Measurements from ENCODE around the gene GNAI2.
"Not testable (repeated sequence)": the region's sequence is repeated elsewhere in the genome, so short reads cannot be mapped to it uniquely, and the experiment has no call there.

The GNAI2 gene

DNA sequence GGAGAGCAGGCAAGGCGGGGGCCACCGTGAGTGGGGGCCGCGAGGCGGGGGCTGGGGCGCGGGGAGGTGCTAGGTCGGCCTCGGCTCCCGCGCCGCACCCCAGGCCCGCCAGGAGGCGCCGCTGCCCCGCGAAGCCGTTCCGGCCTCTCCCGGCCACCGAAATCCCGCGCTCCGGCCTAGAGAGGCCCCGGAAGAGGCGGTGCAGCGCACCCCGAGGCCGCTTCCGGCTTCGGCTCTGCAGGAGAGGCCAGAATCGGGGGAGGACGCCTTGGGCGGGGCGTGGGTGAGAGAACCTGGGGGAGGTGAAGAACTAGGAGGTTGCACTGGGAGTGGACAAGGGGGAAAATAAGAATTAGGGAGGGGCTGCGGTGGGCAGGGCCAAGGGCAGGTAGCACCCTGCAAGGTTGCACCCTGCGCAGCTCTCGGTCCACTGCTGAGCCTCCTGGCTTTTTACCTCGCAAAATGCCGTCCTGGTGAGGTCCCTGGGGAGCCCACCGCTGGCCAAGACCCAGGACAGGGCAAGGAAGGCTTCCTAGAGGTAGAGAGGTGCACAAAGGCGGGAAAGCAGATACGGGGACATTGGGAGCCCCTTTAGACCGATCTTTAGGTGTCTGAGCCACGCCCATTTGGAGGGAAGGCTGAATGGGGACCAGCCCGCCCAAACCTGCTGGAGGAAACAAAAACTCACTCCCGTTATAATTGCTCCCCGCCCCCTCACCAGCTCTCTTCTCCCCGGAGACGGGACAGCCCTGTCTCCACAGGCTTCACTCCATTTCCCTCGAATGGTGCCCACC lies 8.4 kb upstream of the GNAI2 start:
- peak; percentile 90 to 94 for DNase-seq

DNA sequence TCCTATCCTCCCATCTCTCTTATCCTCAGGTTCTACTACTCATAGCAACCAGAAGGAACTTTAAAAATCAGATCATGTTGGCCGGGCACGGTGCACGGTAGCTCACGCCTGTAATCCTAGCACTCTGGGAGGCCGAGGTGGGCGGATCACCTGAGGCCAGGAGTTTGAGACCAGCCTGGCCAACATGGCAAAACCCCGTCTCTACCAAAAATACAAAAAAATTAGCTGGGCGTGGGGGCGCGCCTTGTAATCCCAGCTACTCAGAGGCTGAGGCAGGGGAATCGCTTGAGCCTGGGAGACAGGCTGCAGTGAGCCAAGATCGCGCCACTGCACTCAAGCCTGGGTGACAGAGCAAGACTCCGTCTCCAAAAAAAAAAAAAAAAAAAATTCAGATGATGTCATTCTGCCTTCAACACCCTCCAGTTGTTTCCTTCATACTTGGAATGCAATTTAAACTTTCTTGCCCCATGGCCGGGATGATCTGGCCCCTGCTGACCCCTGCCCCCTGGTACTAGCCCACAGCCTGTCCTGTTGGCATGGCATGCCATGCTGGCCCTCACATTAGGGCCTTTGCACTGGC lies 7.7 kb upstream of the GNAI2 start:
- not testable (repeated sequence) for DNase-seq

DNA sequence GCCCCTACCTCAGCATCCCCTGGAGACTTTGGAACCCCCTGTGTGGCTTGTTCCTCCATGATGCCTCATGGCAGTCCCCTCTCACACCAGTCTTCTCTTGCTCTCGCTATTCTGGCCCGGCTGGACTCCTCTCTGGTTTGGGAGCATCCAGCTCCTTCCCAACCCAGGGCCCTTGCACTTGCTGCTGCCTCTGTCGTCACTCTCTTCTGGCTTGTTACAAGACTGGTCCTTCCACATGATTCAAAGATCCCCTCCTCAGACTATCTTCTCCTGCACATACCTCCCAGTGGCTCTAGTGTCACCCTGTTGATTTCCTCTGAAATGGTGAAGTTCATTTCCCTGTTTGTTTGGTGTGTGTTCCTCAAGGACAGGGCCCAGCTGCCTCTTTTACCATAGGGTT lies 6.5 kb upstream of the GNAI2 start:
- DNase-seq, result no peak

DNA sequence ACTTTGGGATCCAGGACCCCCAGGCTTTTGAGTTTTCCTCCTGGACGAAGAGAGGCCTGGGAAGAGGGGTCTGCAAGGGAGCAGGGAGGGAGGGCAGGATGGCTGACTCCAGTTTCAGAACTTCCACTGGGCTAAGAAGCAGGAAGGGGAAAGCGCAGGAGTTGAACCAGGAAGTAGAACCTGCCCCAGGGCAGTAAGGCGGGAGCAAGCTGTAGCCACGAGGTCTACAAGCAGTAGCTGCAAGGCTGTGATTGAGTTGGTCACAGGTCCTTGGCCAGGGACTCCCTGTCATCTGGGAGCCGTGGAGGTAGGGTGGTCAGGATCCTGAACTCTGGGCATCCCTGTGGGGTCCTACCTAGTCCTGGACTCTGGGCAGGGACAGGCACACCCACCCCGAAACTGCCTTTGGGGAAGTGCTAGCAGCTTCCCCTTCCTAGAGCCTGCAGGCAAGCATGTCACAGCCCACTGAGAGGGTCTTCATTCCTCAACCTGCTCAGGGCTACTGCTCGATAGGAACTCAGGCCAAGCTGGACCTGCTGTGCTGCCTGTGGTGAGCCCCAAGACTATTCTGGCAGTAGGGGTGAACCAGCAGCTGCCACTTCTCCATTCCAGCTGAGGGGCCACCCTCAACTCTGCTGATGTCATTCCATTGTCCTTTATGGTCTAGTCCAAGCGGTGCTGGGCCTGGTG lies 5.8 kb upstream of the GNAI2 start:
- no peak for DNase-seq

DNA sequence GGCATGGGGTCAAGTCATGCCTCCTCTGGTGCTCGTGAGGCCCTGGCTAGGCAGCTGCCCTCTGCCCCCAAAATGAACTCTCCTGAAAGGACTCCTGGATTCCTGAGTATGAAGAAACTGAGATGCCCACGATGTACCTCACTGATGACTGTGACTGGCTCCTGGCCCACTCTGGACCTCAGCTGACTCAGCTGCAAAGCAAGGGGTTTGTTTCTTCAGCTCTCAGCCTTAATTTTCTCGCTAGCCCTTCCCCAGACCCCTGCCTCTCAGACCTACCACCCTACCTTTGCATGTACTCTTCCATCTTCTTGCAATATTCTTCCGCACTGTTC lies 5.2 kb upstream of the GNAI2 start:
- DNase-seq, result no peak

DNA sequence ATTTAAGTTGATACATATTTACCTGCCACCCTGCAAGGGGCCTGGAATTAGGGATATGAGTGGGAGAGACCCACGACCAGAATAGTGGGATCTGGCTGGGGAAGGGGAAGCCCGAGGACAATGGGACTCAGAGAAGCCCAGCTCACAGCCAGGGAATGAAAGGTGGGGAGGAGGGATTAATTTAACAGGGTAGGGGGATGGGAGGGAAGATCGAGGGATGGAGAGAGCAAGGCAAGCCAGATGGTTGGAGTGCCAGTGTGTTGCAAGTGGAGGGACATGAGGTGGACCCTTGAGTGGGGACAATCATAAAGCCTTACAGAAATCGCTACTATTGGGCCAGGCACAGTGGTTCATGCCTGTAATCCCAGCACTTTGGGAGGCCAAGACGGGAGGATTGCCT lies 4.4 kb upstream of the GNAI2 start:
- DNase-seq, result no peak

DNA sequence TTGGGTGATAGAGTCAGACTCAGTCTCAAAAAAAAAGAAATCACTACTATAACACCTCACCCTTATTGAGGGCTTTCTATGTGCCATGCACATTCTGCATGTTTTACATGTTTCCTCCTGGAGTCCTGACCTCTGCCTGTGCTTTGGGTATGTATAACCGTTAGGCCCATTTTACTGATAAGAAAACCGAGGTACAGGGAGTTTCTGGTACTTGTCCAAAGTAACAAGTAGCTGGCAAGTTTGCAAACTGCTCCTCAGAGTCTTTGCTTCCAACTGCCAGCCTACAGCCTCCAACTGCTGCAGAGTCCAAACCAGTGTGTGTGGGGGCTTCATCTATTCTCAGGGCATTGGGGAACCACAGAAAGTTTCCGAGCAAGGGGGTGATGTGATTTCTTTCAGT lies 3.7 kb upstream of the GNAI2 start:
- no peak for DNase-seq

DNA sequence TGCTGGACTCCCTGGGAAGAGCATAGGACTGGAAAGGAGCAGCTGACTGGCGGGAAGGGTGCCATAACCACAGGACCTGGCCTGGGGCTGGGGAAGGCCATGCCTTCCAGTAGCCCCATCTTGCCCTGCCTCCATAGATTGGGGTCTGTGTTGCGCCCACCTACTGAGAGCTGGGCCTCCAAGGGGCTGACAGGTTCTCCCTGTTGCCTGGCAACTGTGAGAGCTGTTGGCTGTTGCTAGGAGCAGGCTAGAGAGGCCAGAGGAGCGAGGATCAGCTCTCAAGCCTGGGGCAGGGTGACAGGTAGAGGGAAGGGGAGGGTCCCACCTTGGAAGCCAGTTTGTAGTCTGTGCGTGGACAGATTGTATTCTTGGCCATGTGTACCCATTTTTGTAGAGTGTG lies 2.8 kb upstream of the GNAI2 start:
- DNase-seq, result no peak

DNA sequence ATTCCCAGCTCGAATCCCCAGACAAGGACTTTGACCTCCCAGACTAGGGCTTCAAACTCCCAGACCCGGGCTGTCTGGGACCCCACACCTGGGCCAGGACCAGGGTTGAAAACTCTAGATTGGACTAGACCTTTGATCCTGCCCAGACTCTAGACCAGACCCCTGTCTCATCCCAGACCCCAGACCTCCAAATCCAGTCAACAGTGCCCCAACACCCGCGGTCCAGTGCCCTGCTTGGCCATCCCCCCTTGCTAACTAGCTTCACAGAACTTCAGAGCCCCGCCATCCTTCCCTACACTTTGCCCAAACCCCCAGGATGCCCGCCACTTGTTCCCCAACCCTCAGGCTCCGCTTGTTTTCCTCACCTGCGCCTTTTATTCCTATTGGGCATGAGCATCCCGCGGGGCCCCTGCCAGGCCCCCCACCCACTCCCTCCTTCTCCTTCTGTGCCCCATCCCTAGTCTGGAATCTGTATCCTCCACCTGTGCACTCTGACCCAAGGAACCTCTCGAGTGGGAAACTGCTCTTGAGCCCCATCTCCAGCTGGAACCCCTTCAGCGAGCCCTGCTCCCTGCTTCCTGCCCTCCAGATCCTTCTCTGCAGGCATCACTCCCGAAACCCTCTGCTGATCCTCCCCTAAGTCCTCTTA lies 604 bp downstream of the GNAI2 start:
- DNase-seq, result no peak

DNA sequence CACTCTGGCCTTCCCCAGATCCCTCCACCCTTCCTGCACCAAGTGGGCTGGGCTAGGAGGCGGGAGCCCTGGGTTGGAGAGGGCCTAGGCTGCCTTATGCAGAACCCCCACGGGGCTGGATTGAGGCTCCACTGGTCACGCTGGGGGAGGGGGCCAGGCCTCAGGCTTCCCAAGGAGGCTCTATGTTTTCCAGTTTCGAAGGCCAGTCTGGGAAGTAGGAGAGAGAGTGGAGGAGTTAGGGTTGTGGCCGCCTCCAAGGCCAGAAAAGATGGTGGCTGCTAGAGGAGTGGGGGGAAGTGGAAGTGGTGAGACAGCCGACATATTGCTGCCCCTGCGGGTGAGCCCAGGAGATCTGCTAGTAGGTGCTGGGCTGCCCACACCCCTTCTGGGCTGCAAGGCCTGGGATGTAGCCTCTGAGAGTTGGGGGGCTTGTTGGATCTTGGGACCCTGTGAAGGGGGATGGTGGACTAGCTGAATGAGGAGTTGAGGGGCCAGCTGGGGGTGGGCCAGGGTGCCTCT lies 1.2 kb downstream of the GNAI2 start:
- DNase-seq, result peak in 1 of 2 experiments; percentile 65

DNA sequence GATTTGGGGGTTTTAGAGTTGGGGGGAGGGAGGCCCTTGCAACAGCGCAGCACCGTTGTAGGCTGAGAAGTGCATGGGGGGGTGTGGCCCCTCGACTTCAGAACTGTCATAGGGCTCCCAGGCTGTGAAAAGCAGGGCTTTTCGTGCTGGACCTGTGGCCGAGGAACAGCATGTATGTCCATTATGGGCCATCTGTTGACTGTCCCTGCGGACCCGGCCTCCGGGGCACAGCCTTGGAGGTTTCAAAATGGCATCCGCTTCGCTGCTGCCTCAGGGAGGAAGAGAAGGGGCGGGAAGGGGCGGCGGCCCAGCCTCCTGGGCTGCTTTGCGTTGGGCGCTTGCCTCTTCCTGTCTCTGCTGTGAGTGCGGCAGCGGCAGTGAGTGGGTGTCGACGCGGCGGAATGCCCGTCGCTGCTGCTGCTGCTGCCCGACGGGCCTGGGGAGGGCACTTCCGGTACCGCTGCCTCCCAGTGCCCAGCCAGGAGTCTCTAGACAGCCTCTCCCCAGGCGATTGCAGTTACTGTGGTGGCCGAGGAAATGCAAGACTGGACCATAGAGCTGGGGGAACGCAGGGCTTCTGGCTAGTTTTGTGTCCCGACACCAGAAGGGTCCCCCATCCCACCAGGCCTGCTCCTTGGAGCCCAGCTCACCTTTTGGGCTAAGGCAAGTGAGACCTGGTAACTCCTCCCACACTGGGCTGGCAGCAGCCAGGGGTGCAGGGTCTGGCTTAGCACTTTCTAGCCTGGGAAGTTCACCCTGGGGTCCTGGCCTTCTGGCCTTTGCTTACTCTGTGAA lies 1.9 kb downstream of the GNAI2 start:
- DNase-seq, result peak; percentile 90 to 93

DNA sequence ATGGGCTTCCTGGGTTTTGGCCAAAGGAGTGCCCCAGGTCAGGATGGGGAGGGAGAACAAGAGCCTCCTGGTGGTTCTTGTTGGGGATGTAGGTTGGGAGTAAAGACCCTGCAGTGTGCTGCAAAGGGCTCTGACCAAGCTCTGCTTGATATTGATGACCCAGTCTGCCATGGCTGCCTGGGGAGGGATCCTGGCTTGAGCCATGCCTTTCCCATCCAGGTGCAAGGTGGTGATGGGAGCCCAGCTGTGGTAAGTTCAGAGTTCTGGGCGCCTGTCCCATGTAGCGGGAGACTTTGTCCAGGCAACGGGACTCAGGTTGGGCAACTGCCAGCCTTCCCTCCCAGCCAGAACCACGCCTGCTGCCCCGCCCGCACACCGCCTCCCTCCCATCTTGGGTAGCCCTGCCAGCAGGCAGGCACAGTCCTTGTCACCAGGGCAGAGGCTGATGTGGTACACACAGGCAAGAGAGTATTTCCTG lies 2.6 kb downstream of the GNAI2 start:
- no peak for DNase-seq

DNA sequence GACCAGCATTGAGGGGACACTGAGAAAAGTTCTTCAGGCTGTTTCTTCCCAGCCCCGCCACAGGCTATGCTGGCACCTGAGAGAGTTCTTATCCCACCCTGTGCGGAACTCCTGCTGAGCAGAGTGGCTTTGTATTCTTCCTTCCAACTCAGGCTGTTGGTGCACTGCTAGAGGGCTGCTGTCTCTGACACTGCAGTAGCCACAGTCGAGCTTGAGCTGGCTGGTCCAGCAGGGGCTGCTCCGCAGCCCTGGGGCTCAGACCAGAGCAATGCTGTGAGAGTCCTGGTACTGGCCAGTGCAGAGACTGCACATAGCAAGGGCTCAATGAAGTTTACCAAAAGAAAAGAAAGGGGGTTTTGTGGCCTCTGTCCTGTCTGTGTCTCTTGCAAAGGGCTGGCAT lies 3.6 kb downstream of the GNAI2 start:
- DNase-seq, result no peak

DNA sequence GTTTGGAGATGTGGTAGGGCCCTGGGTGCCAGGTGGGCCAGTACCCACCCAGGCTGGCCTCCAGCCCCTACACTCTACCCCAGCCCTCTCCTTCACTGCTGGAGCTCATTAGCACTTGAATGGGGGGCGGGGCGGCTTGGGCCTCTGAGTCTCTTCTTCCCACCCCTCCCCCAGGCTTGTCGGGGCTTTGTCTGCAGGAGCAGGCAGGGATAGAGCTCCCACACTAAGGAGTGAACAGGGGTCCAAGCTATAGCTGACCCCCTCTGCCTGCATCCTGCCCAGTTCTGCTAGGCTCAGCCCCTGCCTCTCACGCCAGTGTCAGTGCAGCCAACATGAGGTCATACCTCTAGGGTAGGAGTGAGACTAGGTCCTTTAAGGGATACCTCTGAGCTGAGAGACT lies 5.2 kb downstream of the GNAI2 start:
- no peak for DNase-seq

DNA sequence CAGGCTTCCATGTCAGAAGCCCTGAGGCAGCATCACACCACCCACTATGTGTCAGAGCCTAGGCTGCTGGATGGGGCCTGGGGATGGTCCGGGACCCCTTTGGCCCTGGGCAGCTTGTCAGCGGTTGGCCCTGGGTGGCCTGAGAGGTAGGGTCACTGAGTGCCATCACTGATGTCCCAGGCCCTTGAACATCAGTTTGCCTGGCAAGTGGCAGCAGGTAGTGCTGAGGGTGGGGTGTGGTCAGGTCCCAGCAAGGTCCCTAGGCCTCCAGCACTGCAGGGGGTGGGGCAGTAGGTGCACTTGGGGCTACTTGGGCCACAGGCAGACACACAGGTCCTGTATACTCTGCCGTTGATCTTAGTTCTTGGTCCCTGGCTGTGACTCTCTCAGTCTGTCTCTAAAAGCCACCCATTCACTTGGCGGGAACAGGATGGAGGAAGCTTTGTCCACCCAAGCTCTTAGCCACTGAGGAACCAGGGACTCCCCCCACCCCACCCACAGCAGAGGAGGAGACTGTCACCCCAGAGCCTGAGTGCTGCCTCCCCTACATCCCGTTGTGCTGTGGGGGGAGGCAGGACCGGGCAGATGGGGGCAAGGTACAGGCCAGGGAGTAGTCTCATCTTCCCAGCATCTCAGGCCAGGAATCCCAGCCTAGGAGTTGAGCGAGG lies 5.8 kb downstream of the GNAI2 start:
- no peak for DNase-seq

DNA sequence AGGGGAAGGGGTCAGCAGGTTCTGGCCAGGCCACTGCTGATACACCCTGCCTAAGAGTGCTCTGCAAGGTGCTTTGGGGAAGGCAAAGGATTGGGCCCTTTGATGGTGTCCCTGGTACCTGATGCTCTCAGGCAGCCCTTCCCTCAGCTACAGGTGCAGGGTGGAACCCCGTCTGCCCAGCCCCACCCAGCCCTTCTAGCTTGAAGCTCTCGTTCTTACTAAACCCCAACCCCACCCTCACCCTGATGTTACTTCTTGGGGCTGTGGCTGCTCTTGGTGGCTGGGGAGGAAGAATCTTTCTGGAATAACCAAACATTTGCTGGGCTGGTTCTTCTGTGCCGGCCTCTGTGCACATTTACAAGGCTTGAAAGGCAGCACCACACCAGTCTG lies 6.4 kb downstream of the GNAI2 start:
- DNase-seq, result peak in 1 of 2 experiments; percentile 42

DNA sequence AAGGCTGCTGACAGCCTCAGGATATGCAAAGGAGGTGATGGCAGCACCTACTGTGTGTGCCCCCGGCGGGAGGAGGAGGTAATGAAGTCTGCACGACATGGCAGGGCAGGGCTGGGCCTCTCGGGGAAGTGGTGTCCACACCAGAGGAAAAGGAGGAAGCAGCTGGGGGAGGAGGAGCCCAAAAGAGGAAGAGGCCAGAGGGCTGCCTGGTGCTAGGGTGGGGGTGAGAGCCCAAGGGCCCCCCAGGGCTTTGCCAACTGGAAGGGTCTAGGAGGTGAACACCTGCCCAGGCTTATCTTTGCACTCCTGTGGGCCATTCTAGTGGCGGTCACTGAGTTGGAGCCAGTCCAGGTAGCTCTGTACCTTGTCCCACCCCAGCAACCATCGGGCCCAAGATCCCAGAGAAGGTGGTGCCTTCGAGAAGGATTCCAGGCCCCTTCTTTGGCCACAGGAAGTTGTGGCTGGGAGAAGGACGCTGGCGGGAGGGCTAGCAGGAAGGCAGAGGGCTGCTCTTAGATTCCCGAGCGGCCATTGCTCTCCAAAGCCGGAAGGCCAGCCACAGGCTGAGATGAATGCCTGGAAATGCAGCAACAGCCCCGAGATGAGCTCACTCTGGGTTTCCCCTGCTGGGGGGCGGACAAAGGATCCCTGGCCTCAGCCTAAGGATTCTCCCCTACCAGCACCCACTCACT lies 7.0 kb downstream of the GNAI2 start:
- peak in 1 of 2 experiments; percentile 60 for DNase-seq

DNA sequence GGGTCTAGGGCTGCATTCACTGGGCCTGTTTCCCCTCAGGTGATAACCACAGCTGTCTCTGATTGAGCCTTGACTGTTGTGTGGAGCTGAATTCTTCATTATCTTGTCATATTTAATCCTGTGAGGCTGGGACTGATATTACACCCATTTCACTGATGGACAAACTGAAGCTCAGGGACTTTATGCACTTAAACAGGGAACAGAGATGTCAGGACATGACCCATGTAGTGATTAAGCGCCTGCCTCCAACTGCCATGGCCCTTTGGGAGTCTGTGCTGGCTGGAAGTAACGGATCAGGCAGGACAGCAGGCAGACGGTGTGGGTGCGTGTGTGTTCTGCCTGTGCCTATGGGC lies 7.5 kb downstream of the GNAI2 start:
- DNase-seq, result no peak

DNA sequence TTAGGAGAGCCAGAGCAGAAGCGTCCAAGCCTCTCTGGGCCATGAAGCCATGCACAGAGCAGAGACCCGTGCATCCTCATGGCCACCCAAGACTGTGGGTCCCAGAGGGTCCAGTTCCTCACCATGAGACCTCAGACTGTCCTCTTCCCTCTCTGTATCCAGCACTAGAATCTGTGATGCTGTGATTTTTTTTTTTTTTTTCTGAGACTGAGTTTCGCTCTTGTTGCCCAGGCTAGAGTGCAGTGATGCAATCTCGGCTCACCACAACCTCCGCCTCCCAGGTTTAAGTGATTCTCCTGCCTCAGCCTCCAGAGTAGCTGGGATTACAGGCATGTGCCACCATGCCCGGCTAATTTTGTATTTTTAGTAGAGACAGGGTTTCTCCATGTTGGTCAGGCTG lies 8.8 kb downstream of the GNAI2 start:
- DNase-seq, result not testable (repeated sequence)

DNA sequence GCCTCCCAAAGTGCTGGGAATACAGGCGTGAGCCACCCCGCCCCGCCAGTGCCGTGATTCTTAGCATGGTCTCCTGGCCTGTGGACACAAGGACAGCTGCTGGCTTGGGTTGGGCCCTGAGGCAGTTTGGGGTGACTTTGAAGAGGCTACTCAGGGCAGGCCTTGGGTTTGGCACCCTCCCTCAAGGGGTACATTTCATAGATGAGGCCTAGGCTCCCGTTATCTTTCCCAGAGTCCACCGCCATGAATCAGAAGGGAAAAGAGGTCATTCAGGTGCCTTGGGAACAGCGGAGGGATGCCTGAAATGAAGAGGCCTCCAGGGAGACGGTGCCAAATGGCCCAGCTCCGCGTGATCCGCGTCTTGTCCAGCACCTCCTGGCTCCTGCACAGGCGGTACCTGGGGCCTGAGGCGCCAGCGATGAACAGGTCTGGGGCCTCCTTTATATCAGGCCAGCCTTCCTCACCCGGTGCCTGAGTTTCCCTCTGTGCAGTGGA lies 9.3 kb downstream of the GNAI2 start:
- DNase-seq, result no peak

DNA sequence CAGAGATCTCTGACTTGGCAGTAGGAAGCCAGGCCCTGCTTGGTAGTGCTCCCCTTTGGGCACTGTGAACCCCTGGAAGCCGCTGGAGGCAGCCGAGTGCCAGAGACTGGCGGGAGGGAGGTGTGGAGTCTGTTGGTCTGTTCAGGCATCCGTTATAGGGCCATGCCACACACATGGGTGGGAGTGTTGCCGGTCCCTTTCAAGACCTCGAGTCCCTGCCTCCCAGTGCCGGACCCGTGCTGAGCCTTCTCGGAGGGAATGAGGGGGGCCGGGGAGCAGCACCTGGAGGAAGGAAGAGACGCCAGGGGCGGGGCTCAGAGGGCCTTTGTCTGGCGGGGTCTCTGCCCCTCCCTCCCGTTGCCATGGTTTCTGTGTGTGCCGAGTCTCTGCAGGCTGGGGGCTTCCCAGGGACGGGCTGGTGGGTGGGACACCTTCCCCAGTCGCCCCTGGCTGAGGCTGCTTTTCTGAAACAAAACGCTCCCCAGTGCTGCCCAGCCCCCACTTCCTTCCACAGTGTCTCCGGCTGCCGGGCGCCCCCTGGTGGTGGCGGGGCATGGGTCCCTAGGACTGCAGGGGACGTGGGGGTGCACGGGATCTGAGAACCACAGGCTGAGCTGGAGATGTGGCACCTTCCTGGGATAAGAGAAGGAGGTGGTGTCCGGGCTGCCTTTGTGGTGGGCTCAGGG lies 10.0 kb downstream of the GNAI2 start:
- peak; percentile 98 to 99 for DNase-seq

Measured in activated T-cell treated with anti-CD3 and anti-CD28 coated beads, Interleukin-2, amount 50 U/mL, for 48 hours (primary cell).